K562 (cell line): ENCODE data around the gene C19orf44. TPM values are rescaled to one million over a fixed set of nuclear protein-coding genes. Genes with fewer than 3 reads are reported as not detected.

Experiments
- ADNP ChIP-seq: fragments of 200-800 bp; sonication (Bioruptor generic); IDR thresholded peaks from 2 replicates; pipeline ENCODE4 v1.6.1; 2016; ENCODE audit warnings: missing genetic modification characterization, missing compliant biosample characterization
- CBFA2T2 ChIP-seq: fragments of 450-650 bp; conservative IDR thresholded peaks from 2 replicates; pipeline ENCODE4 v1.6.1; 2017; ENCODE audit warnings: mild to moderate bottlenecking
- CBFA2T3 ChIP-seq: fragments of 450-650 bp; IDR thresholded peaks from 2 replicates; pipeline ENCODE4 v1.6.1; 2017
- CTCF ChIP-seq, 3 experiments: IDR thresholded peaks in 2 of 3; conservative IDR thresholded peaks in 1 of 3; 2 replicates each; pipeline ENCODE4 v1.5.1; 2011 to 2012; ENCODE audit warnings: low read length in 3 of 3, mild to moderate bottlenecking in 3 of 3, control low read depth in 2 of 3, improper control_type of control experiment in 1 of 3, inconsistent platforms in 1 of 3, low read depth in 1 of 3, mixed read lengths in 1 of 3, moderate library complexity in 1 of 3; ENCODE audit not compliant: insufficient read depth in 2 of 3
- DMBX1 ChIP-seq: fragments of 250-450 bp; sonication (Bioruptor Pico); IDR thresholded peaks from 2 replicates; pipeline ENCODE4 v1.8.0; 2022; ENCODE audit warnings: inconsistent platforms, mild to moderate bottlenecking, moderate library complexity, borderline replicate concordance
- ESRRA ChIP-seq: fragments of 450-650 bp; IDR thresholded peaks from 2 replicates; pipeline ENCODE4 v1.6.1; 2014; ENCODE audit warnings: low read depth, mild to moderate bottlenecking, moderate library complexity, borderline replicate concordance
- FOXJ2 ChIP-seq: fragments of 200-800 bp; sonication (Bioruptor generic); IDR thresholded peaks from 2 replicates; pipeline ENCODE4 v1.6.1; 2016; ENCODE audit warnings: missing genetic modification characterization, missing compliant biosample characterization
- FOXJ3 ChIP-seq: sonication (generic); formaldehyde crosslinking; IDR thresholded peaks from 2 replicates; pipeline ENCODE4 v1.4.0; 2020; ENCODE audit warnings: mild to moderate bottlenecking, missing genetic modification reagents
- HIVEP1 ChIP-seq: fragments of 250-450 bp; sonication (Bioruptor Pico); IDR thresholded peaks from 2 replicates; pipeline ENCODE4 v1.4.0; 2020; ENCODE audit warnings: mild to moderate bottlenecking
- HMG20A ChIP-seq: fragments of 450-650 bp; formaldehyde crosslinking; conservative IDR thresholded peaks from 2 replicates; pipeline ENCODE4 v1.4.0; 2020; ENCODE audit warnings: mild to moderate bottlenecking, mixed read lengths
- L3MBTL2 ChIP-seq: fragments of 450-650 bp; IDR thresholded peaks from 2 replicates; pipeline ENCODE4 v1.6.1; 2016; ENCODE audit warnings: mild to moderate bottlenecking, moderate library complexity
- MAFF ChIP-seq: IDR thresholded peaks from 2 replicates; pipeline ENCODE4 v1.6.1; 2012; ENCODE audit warnings: low read length, improper control_type of control experiment
- MAFG ChIP-seq: fragments of 450-650 bp; conservative IDR thresholded peaks from 2 replicates; pipeline ENCODE4 v1.6.1; 2016; ENCODE audit warnings: missing genetic modification characterization, missing compliant biosample characterization
- NFE2 ChIP-seq: IDR thresholded peaks from 2 replicates; pipeline ENCODE4 v1.6.1; 2014; ENCODE audit warnings: antibody characterized with exemption, low read depth
- NR4A1 ChIP-seq, 2 experiments: fragments of 250-450 bp in 1 of 2; fragments of 450-650 bp in 1 of 2; sonication (Bioruptor Pico) in 1 of 2; IDR thresholded peaks; 2 replicates each; pipeline versions ENCODE4 v1.4.0 to v1.6.1; 2016 to 2020; ENCODE audit warnings: mild to moderate bottlenecking in 2 of 2, missing compliant biosample characterization in 1 of 2, missing genetic modification characterization in 1 of 2, moderate library complexity in 1 of 2
- POLR2G ChIP-seq: fragments of 200-400 bp; formaldehyde crosslinking; IDR thresholded peaks from 2 replicates; pipeline ENCODE4 v1.6.1; 2017; ENCODE audit warnings: low read depth, mild to moderate bottlenecking, antibody characterized with exemption, low read length, moderate library complexity
- SFPQ ChIP-seq: fragments of 200-400 bp; formaldehyde crosslinking; IDR thresholded peaks from 2 replicates; pipeline ENCODE4 v1.6.1; 2017; ENCODE audit warnings: mild to moderate bottlenecking, low read depth, low read length, moderate library complexity
- SMARCC2 ChIP-seq: fragments of 450-650 bp; IDR thresholded peaks from 2 replicates; pipeline ENCODE4 v1.6.1; 2017; ENCODE audit warnings: antibody characterized with exemption, moderate library complexity, mild to moderate bottlenecking, low read depth
- SMARCE1 ChIP-seq: fragments of 450-650 bp; IDR thresholded peaks from 2 replicates; pipeline ENCODE4 v1.7.1; 2016; ENCODE audit warnings: mild to moderate bottlenecking
- TAL1 ChIP-seq: fragments of 450-650 bp; IDR thresholded peaks from 2 replicates; pipeline ENCODE4 v1.6.1; 2016; ENCODE audit warnings: mild to moderate bottlenecking
- TCF15 ChIP-seq: fragments of 250-450 bp; sonication (Bioruptor Pico); IDR thresholded peaks from 2 replicates; pipeline ENCODE4 v1.8.0; 2022; ENCODE audit warnings: moderate library complexity, mild to moderate bottlenecking, inconsistent platforms
- TFE3 ChIP-seq: fragments of 450-650 bp; formaldehyde crosslinking; IDR thresholded peaks from 2 replicates; pipeline ENCODE4 v1.4.0; 2020; ENCODE audit warnings: mild to moderate bottlenecking, mixed read lengths
- YY1 ChIP-seq, 3 experiments: IDR thresholded peaks; 2 replicates each; pipeline ENCODE4 v1.6.1; 2011; ENCODE audit warnings: low read length in 2 of 3, mild to moderate bottlenecking in 2 of 3, moderate library complexity in 2 of 3, borderline replicate concordance in 1 of 3, control low read depth in 1 of 3, low read depth in 1 of 3; ENCODE audit not compliant: insufficient read depth in 3 of 3, insufficient replicate concordance in 2 of 3, control insufficient read depth in 1 of 3, insufficient read length in 1 of 3; ENCODE audit errors: extremely low read depth in 1 of 3
- ZNF282 ChIP-seq: sonication (generic); formaldehyde crosslinking; IDR thresholded peaks from 2 replicates; pipeline ENCODE4 v1.8.1; 2023; ENCODE audit warnings: missing genetic modification reagents
- polyA plus RNA-seq, 8 experiments: library from polyadenylated mRNA; depleted of rRNA in 4 of 8; stranded (reverse) in 5 of 8; unstranded in 3 of 8; fragments of >200 nt; fragmentation: Nextera tagmentation in 2 of 8; fragmentation: Illumina TruSeq in 1 of 8; extraction: Ambion mirVana in 2 of 8; extraction: Trizol in 1 of 8; gene quantifications; 2 replicates each; pipeline versions ENCODE4 v1.2.1 to v1.2.3, GENCODE V29; 2011 to 2014; ENCODE audit warnings: inconsistent platforms in 1 of 8, missing spikeins in 1 of 8
- total RNA-seq, 7 experiments: library from RNA; depleted of rRNA in 6 of 7; stranded (reverse); fragments of >200 nt in 6 of 7; fragmentation: Illumina TruSeq in 2 of 7; extraction: Trizol in 2 of 7; gene quantifications; 2 replicates each; pipeline versions ENCODE4 v1.2.1 to v1.2.3, GENCODE V29; 2011 to 2021; ENCODE audit warnings: low replicate concordance in 1 of 7

Gene C19orf44
- total and polyA plus RNA-seq, 9 of the 15 experiments (the other 6 are each of a cell fraction or from before 2014, with no cell fraction given), result 0.41 to 7.7 (median 3.5) TPM

- peak; percentile 80 for TF ChIP-seq DMBX1 (CRISPR knock-in tag)
- peak; percentile 66 for TF ChIP-seq CBFA2T3
- TF ChIP-seq HIVEP1 (CRISPR knock-in tag), result no peak
- TF ChIP-seq SMARCE1, result peak; percentile 56; the same call in 1 of the 2 replicates
- no peak for TF ChIP-seq ZNF282 (CRISPR knock-in tag)
- TF ChIP-seq YY1 (IDR thresholded peaks at IDR 0.05; ENCODE audit: borderline replicate concordance in 1 of 3, control insufficient read depth in 1 of 3, extremely low read depth in 1 of 3, insufficient read depth in 3 of 3, insufficient read length in 1 of 3, insufficient replicate concordance in 2 of 3, low read depth in 1 of 3, low read length in 2 of 3), result peak in 1 of 3 experiments; percentile 61
- TF ChIP-seq TAL1, result peak; percentile 64
- no peak for TF ChIP-seq NR4A1 (CRISPR knock-in tag; IDR thresholded peaks at IDR 0.05)
- peak; percentile 70; the same call in 1 of the 2 replicates for TF ChIP-seq NR4A1 (tag; IDR thresholded peaks at IDR 0.05)
- TF ChIP-seq FOXJ2 (tag), result no peak
- TF ChIP-seq NFE2, result peak; percentile 77
- TF ChIP-seq SFPQ, result no peak
- peak; percentile 67 for TF ChIP-seq MAFG
- TF ChIP-seq ESRRA, result 0 out of 2 replicates have a peak, but pooled peaks have one; percentile 36
- TF ChIP-seq TFE3 (CRISPR knock-in tag), result no peak
- peak; percentile 50; the same call in 1 of the 2 replicates for TF ChIP-seq SMARCC2
- TF ChIP-seq TCF15 (CRISPR knock-in tag), result peak; percentile 33; the same call in 1 of the 2 replicates
- peak; percentile 57 for TF ChIP-seq L3MBTL2
- no peak for TF ChIP-seq FOXJ3
- TF ChIP-seq ADNP (tag), result no peak
- TF ChIP-seq CTCF (IDR thresholded peaks at IDR 0.05 in 2 of 3, conservative IDR thresholded peaks at IDR 0.05 in 1 of 3; ENCODE audit: insufficient read depth in 2 of 3, low read depth in 1 of 3, low read length in 3 of 3), result no peak
- TF ChIP-seq MAFF, result peak; percentile 36; the same call in 1 of the 2 replicates
- no peak for TF ChIP-seq POLR2G
- TF ChIP-seq HMG20A, result no peak
- TF ChIP-seq CBFA2T2, result peak; percentile 34; the same call in 1 of the 2 replicates
Measured at GRCh38 chr19:16562608-16563025, 66.4 kb downstream of the C19orf44 start (continued).
